IMR-90 (cell line): ENCODE results near the gene DUSP12.

Source experiments
- BHLHE40 ChIP-seq: fragments of 150-350 bp; IDR thresholded peaks from 2 replicates; pipeline ENCODE4 v1.6.1; 2016; ENCODE audit warnings: mild to moderate bottlenecking, low read depth, low read length
- CEBPB ChIP-seq: IDR thresholded peaks from 2 replicates; pipeline ENCODE4 v1.6.1; 2012; ENCODE audit warnings: low read depth, low read length, improper control_type of control experiment
- CTCF ChIP-seq: conservative IDR thresholded peaks from 2 replicates; pipeline ENCODE4 v1.5.1; 2012; ENCODE audit warnings: mild to moderate bottlenecking, low read depth, low read length, improper control_type of control experiment
- POLR2A ChIP-seq: IDR thresholded peaks from 2 replicates; pipeline ENCODE4 v1.6.1; 2012; ENCODE audit warnings: mild to moderate bottlenecking, low read depth, low read length

GRCh38 chr1:161723459-161724141 lies 26.0 kb upstream of the DUSP12 start:
- TF ChIP-seq CTCF (no peak), BHLHE40 (no peak), POLR2A (no peak), CEBPB (no peak)
